ENCODE data around the gene TOLLIP. TPM values are rescaled to one million over a fixed set of nuclear protein-coding genes. Genes with fewer than 3 reads are reported as not detected.

TOLLIP gene
- total and polyA plus RNA-seq, 8 donors: 35.2 to 69.8 (median 45.7) TPM

DNA sequence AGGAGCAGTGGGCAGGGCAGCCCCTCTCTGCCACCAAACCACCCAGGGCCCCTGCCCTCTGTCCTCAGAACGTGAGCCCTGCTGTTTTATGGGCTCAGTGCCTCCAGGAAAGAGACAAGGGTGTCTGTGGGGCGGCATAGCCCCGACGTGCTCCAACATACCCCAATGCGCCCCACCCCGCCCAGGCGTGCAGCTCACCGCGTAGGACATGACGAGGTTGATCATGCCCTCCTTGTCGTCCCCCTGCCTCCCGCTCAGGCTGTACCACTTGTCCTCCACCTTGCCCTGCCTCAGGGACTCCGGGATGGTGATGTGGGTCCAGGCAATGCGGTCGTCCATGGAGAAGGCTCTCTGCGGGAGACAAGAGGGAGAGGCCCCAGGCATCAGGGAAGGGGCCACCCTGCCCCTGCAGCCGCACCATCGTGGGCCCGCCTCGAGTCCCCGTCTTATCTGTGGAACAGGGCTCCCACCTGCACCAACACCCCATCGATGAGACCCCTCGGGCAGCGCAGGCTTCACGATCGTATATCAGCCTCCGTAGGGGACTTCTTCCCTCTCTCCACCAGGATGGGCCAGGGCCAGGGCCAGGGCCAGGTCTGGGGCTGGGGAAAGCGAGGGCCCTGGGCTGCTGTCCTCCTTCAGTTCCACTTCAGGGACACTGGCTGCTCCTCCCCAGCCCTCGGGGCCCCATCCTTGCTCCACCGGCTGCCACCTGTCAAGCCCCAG, 20.8 kb downstream of the TOLLIP start:
- Histone ChIP-seq H3K27me3 (no peaks in the 10 kb centered on the region), H3K4me1 (no peaks in the 10 kb centered on the region), H3K36me3 (peaks cover 0 to 62% (median 41%) of the 10 kb centered on the region in 3 donors), H3K9me3 (no peaks in the 10 kb centered on the region), H3K4me3 (no peak overlapping the region), H3K27ac (no peak overlapping the region)
- intact Hi-C loops (cut with DNase I): no loop called here
- ATAC-seq: no peak
- TF ChIP-seq, protein P1, sequence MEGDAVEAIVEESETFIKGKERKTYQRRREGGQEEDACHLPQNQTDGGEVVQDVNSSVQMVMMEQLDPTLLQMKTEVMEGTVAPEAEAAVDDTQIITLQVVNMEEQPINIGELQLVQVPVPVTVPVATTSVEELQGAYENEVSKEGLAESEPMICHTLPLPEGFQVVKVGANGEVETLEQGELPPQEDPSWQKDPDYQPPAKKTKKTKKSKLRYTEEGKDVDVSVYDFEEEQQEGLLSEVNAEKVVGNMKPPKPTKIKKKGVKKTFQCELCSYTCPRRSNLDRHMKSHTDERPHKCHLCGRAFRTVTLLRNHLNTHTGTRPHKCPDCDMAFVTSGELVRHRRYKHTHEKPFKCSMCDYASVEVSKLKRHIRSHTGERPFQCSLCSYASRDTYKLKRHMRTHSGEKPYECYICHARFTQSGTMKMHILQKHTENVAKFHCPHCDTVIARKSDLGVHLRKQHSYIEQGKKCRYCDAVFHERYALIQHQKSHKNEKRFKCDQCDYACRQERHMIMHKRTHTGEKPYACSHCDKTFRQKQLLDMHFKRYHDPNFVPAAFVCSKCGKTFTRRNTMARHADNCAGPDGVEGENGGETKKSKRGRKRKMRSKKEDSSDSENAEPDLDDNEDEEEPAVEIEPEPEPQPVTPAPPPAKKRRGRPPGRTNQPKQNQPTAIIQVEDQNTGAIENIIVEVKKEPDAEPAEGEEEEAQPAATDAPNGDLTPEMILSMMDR (IDR thresholded peaks at IDR 0.05): no peak
- WGBS, 2 donors: 90 to 93% methylated on average over 29 to 30 of the region's 30 CpGs
- FAIRE-seq: no peak
- peak in 2 of 6 donors; percentile 49 to 64 for DNase-seq

DNA sequence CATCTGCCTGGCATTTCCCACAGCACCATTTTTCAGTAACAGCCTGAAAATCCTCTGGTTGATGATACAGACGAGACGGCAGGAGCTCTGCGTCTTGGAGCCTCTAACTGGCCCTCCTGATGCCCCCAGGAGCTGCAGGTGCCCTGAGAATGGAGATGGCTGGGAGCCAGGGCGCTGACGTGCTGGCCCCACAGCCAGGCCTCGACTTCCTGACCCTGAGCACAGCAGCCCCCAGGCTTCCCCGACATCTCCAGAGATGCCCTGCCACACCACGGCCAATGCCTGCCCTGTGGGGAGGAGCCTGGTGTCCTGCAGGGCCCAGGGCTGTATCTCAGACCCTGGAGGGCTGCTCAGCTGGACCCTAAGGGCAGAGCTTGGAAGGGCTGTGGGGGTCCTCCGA, 21.5 kb downstream of the TOLLIP start:
- ATAC-seq (no peak), FAIRE-seq (no peak), DNase-seq (peak in 1 of 6 donors; percentile 67)
- H3K27me3 ChIP-seq: no peaks in the 10 kb centered on the region
- WGBS, 2 donors: 92 to 94% methylated on average over 9 of the region's 9 CpGs
- H3K36me3 ChIP-seq: peaks cover 0 to 62% (median 35%) of the 10 kb centered on the region in 3 donors
- H3K27ac ChIP-seq: no peak overlapping the region
- H3K9me3 ChIP-seq: no peaks in the 10 kb centered on the region
- intact Hi-C loops (cut with DNase I): no loop called here
- TF ChIP-seq, protein P1 (IDR thresholded peaks at IDR 0.05): no peak
- no peak overlapping the region for H3K4me3 ChIP-seq
- no peaks in the 10 kb centered on the region for H3K4me1 ChIP-seq

DNA sequence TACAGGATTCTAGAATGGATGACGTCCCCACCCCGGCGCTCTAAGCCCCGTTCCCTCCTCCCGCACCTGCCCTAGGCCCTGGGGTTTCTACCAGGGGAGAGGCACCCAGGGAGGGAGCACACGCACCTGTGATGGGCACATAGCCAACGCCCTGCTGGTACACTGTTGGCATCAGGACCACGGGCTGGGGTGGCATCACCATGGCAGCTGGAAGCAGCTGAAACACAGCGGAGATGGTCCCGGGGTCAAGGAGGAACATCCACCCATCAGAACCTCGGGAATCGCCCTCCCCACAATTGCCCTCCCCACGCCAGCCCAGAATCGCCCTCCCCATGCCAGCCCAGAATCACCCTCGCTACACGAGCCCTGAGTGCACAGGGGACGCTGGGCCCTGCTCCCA, 23.6 kb downstream of the TOLLIP start:
- Histone ChIP-seq H3K9me3 (no peaks in the 10 kb centered on the region), H3K36me3 (peaks cover 2 to 70% (median 40%) of the 10 kb centered on the region in 3 donors), H3K27ac (no peak overlapping the region), H3K4me3 (no peak overlapping the region), H3K27me3 (no peaks in the 10 kb centered on the region), H3K4me1 (no peaks in the 10 kb centered on the region)
- 86 to 87% methylated on average over 17 of the region's 17 CpGs for WGBS, 2 donors
- no peak for FAIRE-seq
- TF ChIP-seq, protein P1 (IDR thresholded peaks at IDR 0.05): no peak
- intact Hi-C loops (cut with DNase I): no loop called here
- DNase-seq: peak in 1 of 6 donors; percentile 46
- peak in 1 of 4 donors; percentile 18 for ATAC-seq

DNA sequence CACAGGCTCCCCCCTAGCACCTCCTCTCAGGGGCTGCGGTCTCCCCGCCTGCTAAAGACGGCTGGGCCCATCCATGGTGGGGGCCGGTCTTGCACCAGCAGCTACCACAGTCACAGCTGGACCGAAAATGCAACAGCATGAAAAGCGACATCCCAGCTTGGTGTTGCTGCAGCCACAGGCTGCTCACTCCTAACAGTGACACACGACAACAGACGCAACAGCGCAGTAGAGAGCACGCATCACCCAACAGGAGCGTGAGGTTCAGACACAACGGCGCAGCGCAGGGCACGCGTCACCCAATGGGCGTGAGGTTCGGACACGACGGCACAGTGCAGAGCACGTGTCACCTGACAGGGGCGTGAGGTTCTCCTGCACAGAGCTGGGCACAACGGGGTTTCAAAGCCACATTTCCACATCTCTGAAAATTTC, 24.1 kb downstream of the TOLLIP start:
- Histone ChIP-seq H3K4me3 (no peak overlapping the region), H3K27me3 (no peaks in the 10 kb centered on the region), H3K4me1 (no peaks in the 10 kb centered on the region), H3K36me3 (peaks cover 2 to 72% (median 40%) of the 10 kb centered on the region in 3 donors), H3K9me3 (no peaks in the 10 kb centered on the region), H3K27ac (no peak overlapping the region)
- no peak for ATAC-seq
- WGBS, 2 donors: 95 to 96% methylated on average over 23 of the region's 23 CpGs
- intact Hi-C loops (cut with DNase I): no loop called here
- FAIRE-seq: no peak
- TF ChIP-seq, protein P1 (IDR thresholded peaks at IDR 0.05): no peak
- peak in 2 of 6 donors; percentile 51 to 61 for DNase-seq

DNA sequence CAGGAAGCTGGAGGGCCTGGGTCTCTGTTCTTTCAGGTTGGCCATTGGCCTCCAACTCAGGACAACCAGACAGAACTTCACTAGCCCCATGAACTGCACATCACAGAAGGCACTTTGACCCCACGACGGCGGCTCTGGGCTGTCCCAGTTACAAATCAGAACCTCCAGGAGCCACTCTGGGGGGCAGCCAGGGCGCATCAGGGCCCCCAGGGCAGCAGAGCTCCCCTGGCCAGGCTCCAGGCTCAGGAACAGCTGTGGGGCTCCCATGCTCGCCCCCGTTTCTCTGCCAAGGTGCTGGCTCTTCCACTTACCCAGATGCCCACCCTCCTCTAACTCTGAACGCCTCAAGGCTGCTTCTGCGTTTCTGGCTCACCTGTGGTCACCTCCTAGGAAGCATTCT, 25.5 kb downstream of the TOLLIP start:
- intact Hi-C loops (cut with DNase I): no loop called here
- ATAC-seq: no peak

More for the DNA sequence above, 25.5 kb downstream of the TOLLIP start:
- no peak overlapping the region for H3K4me3 ChIP-seq
- H3K4me1 ChIP-seq: no peaks in the 10 kb centered on the region
- H3K36me3 ChIP-seq: peaks cover 2 to 67% (median 36%) of the 10 kb centered on the region in 3 donors
- no peak for FAIRE-seq
- DNase-seq: peak in 1 of 6 donors; percentile 47
- no peaks in the 10 kb centered on the region for H3K9me3 ChIP-seq
- 71 to 86% methylated on average over 8 of the region's 8 CpGs for WGBS, 2 donors
- no peaks in the 10 kb centered on the region for H3K27me3 ChIP-seq
- no peak overlapping the region for H3K27ac ChIP-seq
- TF ChIP-seq, protein P1 (IDR thresholded peaks at IDR 0.05): no peak

All from pancreas (tissue), 10 donors.